Loucy (cell line): Measurements from ENCODE around the gene PRKN.

Source experiments
- H2AFZ ChIP-seq: fragments of 200-600 bp; sonication (generic); 2 replicates; pipeline ENCODE4 v1.6.0; 2016; ENCODE audit warnings: antibody characterized with exemption, mild to moderate bottlenecking, low read length, moderate library complexity
- H3F3A ChIP-seq: fragments of 200-600 bp; 2 replicates; pipeline ENCODE4 v1.6.0; 2016; ENCODE audit warnings: antibody characterized with exemption, low read depth, mild to moderate bottlenecking
- H3K27me3 ChIP-seq: fragments of 200-600 bp; sonication (generic); 2 replicates; pipeline ENCODE4 v1.6.1; 2014; ENCODE audit warnings: low read length, mild to moderate bottlenecking; ENCODE audit not compliant: insufficient read depth, poor library complexity, severe bottlenecking
- H3K36me3 ChIP-seq: fragments of 200-600 bp; sonication (generic); 2 replicates; pipeline ENCODE4 v1.6.1; 2016; ENCODE audit warnings: low read length; ENCODE audit not compliant: insufficient read depth
- H3K4me1 ChIP-seq: fragments of 200-600 bp; sonication (generic); 2 replicates; pipeline ENCODE4 v1.5.1; 2014; ENCODE audit warnings: low read length, mild to moderate bottlenecking; ENCODE audit not compliant: insufficient read depth, poor library complexity, severe bottlenecking
- H3K4me2 ChIP-seq: fragments of 200-600 bp; sonication (generic); 2 replicates; pipeline ENCODE4 v1.6.0; 2014; ENCODE audit warnings: antibody characterized with exemption, low read length, low read depth, mild to moderate bottlenecking; ENCODE audit not compliant: poor library complexity, severe bottlenecking
- H3K4me3 ChIP-seq: fragments of 200-600 bp; sonication (generic); 2 replicates; pipeline ENCODE4 v1.5.1; 2014; ENCODE audit warnings: low read length, mild to moderate bottlenecking, mixed read lengths; ENCODE audit not compliant: poor library complexity, severe bottlenecking
- H3K79me2 ChIP-seq: fragments of 200-600 bp; sonication (generic); 2 replicates; pipeline ENCODE4 v1.6.1; 2014; ENCODE audit warnings: low read length; ENCODE audit not compliant: insufficient read depth
- H3K9ac ChIP-seq: fragments of 200-600 bp; sonication (generic); 2 replicates; pipeline ENCODE4 v1.6.0; 2014; ENCODE audit warnings: mild to moderate bottlenecking, low read depth, low read length, moderate library complexity; ENCODE audit not compliant: poor library complexity, severe bottlenecking
- H3K9me2 ChIP-seq: fragments of 200-600 bp; sonication (generic); replicated peaks from 2 replicates; pipeline ENCODE4 v1.6.1; 2016; ENCODE audit warnings: low read depth, low read length, mixed read lengths
- H3K9me3 ChIP-seq: fragments of 200-600 bp; sonication (generic); 2 replicates; pipeline ENCODE4 v1.6.1; 2014; ENCODE audit warnings: mild to moderate bottlenecking, antibody characterized with exemption, low read length, low read depth; ENCODE audit not compliant: insufficient read depth
- H4K20me1 ChIP-seq: fragments of 200-600 bp; sonication (generic); 2 replicates; pipeline ENCODE4 v1.6.0; 2014; ENCODE audit warnings: antibody characterized with exemption, low read length, mild to moderate bottlenecking; ENCODE audit not compliant: insufficient read depth, poor library complexity, severe bottlenecking
- EZH2phosphoT487 ChIP-seq: fragments of 200-600 bp; IDR thresholded peaks from 2 replicates; pipeline ENCODE4 v1.6.1; 2018; ENCODE audit warnings: antibody characterized with exemption, mild to moderate bottlenecking, moderate library complexity, borderline replicate concordance
- TF ChIP-seq, protein P1 (sequence below): fragments of 200-600 bp; sonication (generic); conservative IDR thresholded peaks from 2 replicates; pipeline ENCODE4 v1.5.1; 2014; ENCODE audit warnings: mild to moderate bottlenecking, antibody characterized with exemption, low read length

PRKN gene

DNA sequence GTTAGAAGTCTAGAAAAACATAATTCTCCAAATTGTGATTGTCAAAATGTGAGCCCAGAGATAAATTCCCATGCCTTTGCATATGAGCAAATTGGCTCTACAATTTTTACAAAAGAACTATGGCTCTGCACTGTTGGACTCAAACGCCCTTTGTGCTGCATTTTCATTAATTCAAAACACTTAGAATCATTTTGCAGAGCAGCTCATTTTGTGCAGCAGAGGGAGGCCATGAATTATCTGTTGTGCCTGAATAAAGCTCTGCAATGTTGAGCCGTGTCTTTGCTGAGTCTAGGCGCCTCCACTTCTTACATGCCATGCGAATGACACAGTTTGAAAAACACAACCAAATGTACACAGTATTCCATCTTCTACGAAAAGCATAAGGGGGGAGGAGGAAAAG is 230.2 kb downstream of the PRKN start:
- Histone ChIP-seq H3K4me3 (no peak overlapping the region), H3K9me2 (no peaks in the 10 kb centered on the region), H3K36me3 (no peaks in the 10 kb centered on the region), H2AFZ (no peak overlapping the region), H3K27me3 (no peaks in the 10 kb centered on the region), H4K20me1 (no peaks in the 10 kb centered on the region), H3K9ac (no peak overlapping the region), H3K9me3 (no peaks in the 10 kb centered on the region; the same call in 1 of the 2 replicates), H3F3A (no peaks in the 10 kb centered on the region), H3K4me2 (no peak overlapping the region), H3K4me1 (no peaks in the 10 kb centered on the region), H3K79me2 (no peaks in the 10 kb centered on the region)
- TF ChIP-seq, protein P1, sequence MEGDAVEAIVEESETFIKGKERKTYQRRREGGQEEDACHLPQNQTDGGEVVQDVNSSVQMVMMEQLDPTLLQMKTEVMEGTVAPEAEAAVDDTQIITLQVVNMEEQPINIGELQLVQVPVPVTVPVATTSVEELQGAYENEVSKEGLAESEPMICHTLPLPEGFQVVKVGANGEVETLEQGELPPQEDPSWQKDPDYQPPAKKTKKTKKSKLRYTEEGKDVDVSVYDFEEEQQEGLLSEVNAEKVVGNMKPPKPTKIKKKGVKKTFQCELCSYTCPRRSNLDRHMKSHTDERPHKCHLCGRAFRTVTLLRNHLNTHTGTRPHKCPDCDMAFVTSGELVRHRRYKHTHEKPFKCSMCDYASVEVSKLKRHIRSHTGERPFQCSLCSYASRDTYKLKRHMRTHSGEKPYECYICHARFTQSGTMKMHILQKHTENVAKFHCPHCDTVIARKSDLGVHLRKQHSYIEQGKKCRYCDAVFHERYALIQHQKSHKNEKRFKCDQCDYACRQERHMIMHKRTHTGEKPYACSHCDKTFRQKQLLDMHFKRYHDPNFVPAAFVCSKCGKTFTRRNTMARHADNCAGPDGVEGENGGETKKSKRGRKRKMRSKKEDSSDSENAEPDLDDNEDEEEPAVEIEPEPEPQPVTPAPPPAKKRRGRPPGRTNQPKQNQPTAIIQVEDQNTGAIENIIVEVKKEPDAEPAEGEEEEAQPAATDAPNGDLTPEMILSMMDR: no peak
- no peak for TF ChIP-seq EZH2phosphoT487

DNA sequence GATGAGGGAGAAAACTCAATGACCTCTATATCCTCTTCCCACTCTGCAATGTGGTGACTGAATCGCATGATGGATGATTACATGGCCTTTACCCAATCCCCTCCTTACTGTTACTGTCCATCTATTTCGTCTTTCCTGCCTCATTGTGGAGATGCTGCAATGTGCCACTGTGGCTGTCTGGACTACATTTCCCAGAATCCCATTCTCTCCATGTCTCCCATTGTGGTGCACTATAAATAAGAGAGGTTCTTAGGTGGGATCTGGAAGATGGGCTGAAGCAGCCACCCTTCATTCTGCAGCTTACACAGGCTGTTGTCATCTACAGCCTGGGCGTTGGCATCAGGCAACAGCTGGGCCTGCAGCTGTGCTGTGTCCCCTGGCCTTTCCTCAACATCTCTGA is 233.6 kb downstream of the PRKN start:
- H3K9me2 ChIP-seq: no peaks in the 10 kb centered on the region
- H3K36me3 ChIP-seq: no peaks in the 10 kb centered on the region
- H3K4me1 ChIP-seq: no peaks in the 10 kb centered on the region
- TF ChIP-seq, protein P1: no peak
- H3K9me3 ChIP-seq: no peaks in the 10 kb centered on the region
- H3K4me3 ChIP-seq: no peak overlapping the region
- H3K27me3 ChIP-seq: no peaks in the 10 kb centered on the region
- no peak overlapping the region for H2AFZ ChIP-seq
- H4K20me1 ChIP-seq: no peaks in the 10 kb centered on the region
- no peaks in the 10 kb centered on the region for H3K79me2 ChIP-seq
- H3K4me2 ChIP-seq: no peak overlapping the region
- H3F3A ChIP-seq: no peaks in the 10 kb centered on the region
- no peak overlapping the region for H3K9ac ChIP-seq

DNA sequence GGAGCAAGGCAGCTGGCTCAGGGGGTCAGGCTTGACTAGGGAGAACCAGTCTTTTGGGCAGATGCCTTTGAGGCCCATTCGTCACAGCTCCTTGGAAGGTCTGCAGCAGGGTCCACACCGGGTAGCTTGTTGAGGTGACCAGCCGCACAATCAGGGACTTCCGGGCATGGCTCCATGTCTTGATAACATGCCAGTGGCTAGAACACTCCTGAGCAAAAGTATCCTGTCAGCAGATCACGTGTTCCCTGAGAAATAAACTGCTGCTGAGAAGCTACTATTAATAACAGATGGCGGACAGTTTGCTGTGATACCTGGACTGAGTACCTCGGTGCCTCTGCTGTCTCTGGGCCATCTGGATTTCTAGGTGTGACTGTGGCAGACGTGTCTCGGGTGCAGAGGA is 235.9 kb downstream of the PRKN start:
- Histone ChIP-seq H3K4me2 (no peak overlapping the region), H3K9me3 (no peaks in the 10 kb centered on the region), H3K27me3 (no peaks in the 10 kb centered on the region), H3F3A (no peaks in the 10 kb centered on the region), H2AFZ (no peak overlapping the region), H3K9ac (no peak overlapping the region), H3K9me2 (no peaks in the 10 kb centered on the region), H3K4me1 (no peaks in the 10 kb centered on the region), H3K4me3 (no peak overlapping the region), H3K36me3 (no peaks in the 10 kb centered on the region), H3K79me2 (no peaks in the 10 kb centered on the region), H4K20me1 (no peaks in the 10 kb centered on the region)
- TF ChIP-seq, protein P1: no peak
- TF ChIP-seq EZH2phosphoT487: no peak
